GM21737 (cell line): Measurements from ENCODE around the gene SPAG4.

Source experiments
- ATAC-seq: cut with Tn5 transposase; IDR thresholded peaks from one replicate; pipeline ENCODE4 v1.9.1; 2021; ENCODE audit warnings: mild to moderate bottlenecking, moderate library complexity; ENCODE audit not compliant: unreplicated experiment

SPAG4 gene

GRCh38 chr20:35598899-35599775, 16.5 kb upstream of the SPAG4 start:
- no peak for ATAC-seq

- no peak for ATAC-seq
These were observed 15.9 kb upstream of the SPAG4 start for GRCh38 chr20:35599776-35600120.

- ATAC-seq = no peak
These were observed 15.2 kb upstream of the SPAG4 start for GRCh38 chr20:35600176-35600992.

GRCh38 chr20:35600993-35601973, 14.3 kb upstream of the SPAG4 start:
- no peak for ATAC-seq

GRCh38 chr20:35601990-35602389, 13.6 kb upstream of the SPAG4 start:
- ATAC-seq = no peak

- ATAC-seq = no peak
These were observed 12.7 kb upstream of the SPAG4 start for GRCh38 chr20:35602851-35603495.

GRCh38 chr20:35603695-35604448, 11.8 kb upstream of the SPAG4 start:
- no peak for ATAC-seq

- ATAC-seq = no peak
These were observed 11.2 kb upstream of the SPAG4 start for GRCh38 chr20:35604449-35604747.

- no peak for ATAC-seq
These were observed 9.5 kb upstream of the SPAG4 start for GRCh38 chr20:35606127-35606526.

GRCh38 chr20:35607003-35607735, 8.5 kb upstream of the SPAG4 start:
- ATAC-seq = no peak

GRCh38 chr20:35610833-35611427, 4.7 kb upstream of the SPAG4 start:
- no peak for ATAC-seq

GRCh38 chr20:35611482-35611881, 4.1 kb upstream of the SPAG4 start:
- ATAC-seq = no peak

- no peak for ATAC-seq
These were observed 1.1 kb downstream of the SPAG4 start for GRCh38 chr20:35616465-35617396.

- ATAC-seq = peak; percentile 22
These were observed 2.0 kb downstream of the SPAG4 start for GRCh38 chr20:35617397-35618262.

GRCh38 chr20:35618263-35619131, 2.9 kb downstream of the SPAG4 start:
- no peak for ATAC-seq
